T-helper 1 cell treated with Interleukin-12 subunit alpha and Interleukin-12 subunit beta and Interleukin-4 antibody, amounts not matched to agents 30 μg/mL and 1 μg/mL, for 36 hours (primary cell): ENCODE results near the gene RRAS.

Experiments used
- H3K27ac Mint-ChIP-seq: one replicate; pipeline ENCODE4 v1.8.0; 2021; ENCODE audit warnings: mild to moderate bottlenecking, mixed read lengths
- H3K27me3 Mint-ChIP-seq: one replicate; pipeline ENCODE4 v1.8.0; 2021; ENCODE audit warnings: low read depth, mixed read lengths
- H3K36me3 Mint-ChIP-seq: one replicate; pipeline ENCODE4 v1.8.0; 2021; ENCODE audit warnings: low read depth, mixed read lengths
- H3K4me1 Mint-ChIP-seq: one replicate; pipeline ENCODE4 v1.8.0; 2021; ENCODE audit warnings: low read depth, mixed read lengths
- H3K4me3 Mint-ChIP-seq: one replicate; pipeline ENCODE4 v1.8.0; 2021; ENCODE audit warnings: mild to moderate bottlenecking, moderate library complexity, mixed read lengths
- H3K9me3 Mint-ChIP-seq: one replicate; pipeline ENCODE4 v1.8.0; 2021; ENCODE audit warnings: mixed read lengths

RRAS gene

GRCh38 chr19:49652551-49653465, 12.9 kb upstream of the RRAS start:
- Mint-ChIP-seq H3K4me3 (no peak overlapping the region), H3K27me3 (no peaks in the 10 kb centered on the region), H3K9me3 (no peaks in the 10 kb centered on the region), H3K27ac (no peak overlapping the region), H3K4me1 (peaks cover 2% of the 10 kb centered on the region), H3K36me3 (peaks cover 27% of the 10 kb centered on the region)

DNA sequence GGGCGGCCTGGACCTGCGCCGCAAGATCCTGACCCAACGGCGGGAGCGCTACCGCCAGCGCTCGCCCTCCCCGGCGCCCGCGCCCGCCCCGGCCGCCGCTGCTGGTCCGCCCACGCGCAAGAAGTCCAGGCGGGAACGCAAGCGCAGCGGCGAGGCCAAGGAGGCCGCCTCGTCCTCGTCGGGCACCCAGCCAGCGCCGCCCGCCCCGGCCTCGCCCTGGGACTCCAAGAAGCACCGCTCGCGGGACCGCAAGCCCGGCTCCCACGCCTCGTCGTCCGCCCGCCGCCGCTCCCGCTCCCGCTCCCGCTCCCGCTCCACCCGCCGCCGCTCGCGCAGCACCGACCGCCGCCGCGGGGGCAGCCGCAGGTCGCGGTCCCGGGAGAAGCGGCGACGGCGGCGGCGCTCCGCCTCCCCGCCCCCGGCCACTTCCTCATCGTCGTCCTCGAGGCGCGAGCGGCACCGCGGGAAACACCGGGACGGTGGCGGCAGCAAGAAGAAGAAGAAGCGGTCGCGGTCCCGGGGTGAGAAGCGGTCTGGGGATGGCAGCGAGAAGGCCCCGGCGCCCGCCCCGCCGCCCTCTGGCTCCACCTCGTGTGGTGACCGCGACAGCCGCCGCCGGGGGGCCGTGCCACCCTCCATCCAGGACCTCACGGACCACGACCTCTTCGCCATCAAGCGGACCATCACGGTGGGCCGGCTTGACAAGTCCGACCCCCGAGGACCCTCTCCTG, 12.0 kb upstream of the RRAS start:
- Mint-ChIP-seq H3K36me3 (peaks cover 28% of the 10 kb centered on the region), H3K4me1 (no peaks in the 10 kb centered on the region), H3K27ac (no peak overlapping the region), H3K4me3 (no peak overlapping the region), H3K9me3 (no peaks in the 10 kb centered on the region), H3K27me3 (no peaks in the 10 kb centered on the region)

DNA sequence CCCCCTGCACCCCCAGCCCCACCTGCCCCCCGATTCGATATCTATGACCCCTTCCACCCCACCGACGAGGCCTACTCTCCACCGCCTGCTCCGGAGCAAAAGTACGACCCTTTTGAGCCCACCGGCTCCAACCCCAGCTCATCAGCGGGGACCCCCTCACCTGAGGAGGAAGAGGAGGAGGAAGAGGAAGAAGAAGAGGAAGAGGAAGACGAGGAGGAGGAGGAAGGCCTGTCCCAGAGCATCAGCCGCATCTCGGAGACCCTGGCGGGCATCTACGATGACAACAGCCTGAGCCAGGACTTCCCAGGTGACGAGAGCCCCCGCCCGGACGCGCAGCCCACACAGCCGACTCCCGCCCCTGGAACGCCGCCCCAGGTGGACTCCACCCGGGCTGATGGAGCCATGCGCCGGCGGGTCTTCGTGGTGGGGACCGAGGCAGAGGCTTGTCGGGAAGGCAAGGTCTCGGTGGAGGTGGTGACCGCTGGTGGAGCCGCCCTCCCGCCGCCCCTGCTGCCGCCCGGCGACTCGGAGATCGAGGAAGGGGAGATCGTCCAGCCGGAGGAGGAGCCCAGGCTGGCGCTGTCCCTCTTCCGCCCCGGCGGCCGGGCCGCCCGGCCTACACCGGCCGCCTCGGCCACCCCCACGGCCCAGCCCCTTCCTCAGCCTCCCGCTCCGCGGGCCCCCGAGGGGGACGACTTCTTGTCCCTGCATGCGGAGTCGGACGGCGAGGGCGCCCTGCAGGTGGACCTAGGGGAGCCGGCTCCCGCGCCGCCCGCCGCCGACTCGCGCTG, 11.3 kb upstream of the RRAS start:
- H3K4me1 Mint-ChIP-seq: no peaks in the 10 kb centered on the region
- H3K27ac Mint-ChIP-seq: no peak overlapping the region
- no peak overlapping the region for H3K4me3 Mint-ChIP-seq
- no peaks in the 10 kb centered on the region for H3K27me3 Mint-ChIP-seq
- no peaks in the 10 kb centered on the region for H3K9me3 Mint-ChIP-seq
- peaks cover 21% of the 10 kb centered on the region for H3K36me3 Mint-ChIP-seq

DNA sequence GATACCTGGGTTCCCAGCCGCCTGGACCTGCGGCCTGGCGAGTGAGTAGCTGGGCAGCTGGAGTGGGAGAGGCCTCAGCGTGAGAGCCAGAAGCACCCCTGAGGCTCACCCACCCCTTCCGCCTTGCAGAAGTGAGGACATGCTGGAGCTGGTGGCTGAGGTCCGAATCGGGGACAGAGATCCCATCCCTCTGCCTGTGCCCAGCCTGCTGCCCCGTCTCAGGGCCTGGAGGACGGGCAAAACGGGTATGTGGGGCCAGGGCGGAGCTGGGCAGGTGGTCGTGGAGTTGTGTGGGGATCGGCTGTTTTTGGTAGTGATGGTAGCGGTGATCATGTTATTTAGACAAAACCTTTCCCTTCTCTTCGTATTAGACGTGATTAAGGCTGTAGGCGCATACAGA, 6.6 kb upstream of the RRAS start:
- Mint-ChIP-seq H3K36me3 (peaks cover 21% of the 10 kb centered on the region), H3K4me1 (peaks cover 22% of the 10 kb centered on the region), H3K27ac (no peak overlapping the region), H3K9me3 (no peaks in the 10 kb centered on the region), H3K27me3 (no peaks in the 10 kb centered on the region), H3K4me3 (no peak overlapping the region)

DNA sequence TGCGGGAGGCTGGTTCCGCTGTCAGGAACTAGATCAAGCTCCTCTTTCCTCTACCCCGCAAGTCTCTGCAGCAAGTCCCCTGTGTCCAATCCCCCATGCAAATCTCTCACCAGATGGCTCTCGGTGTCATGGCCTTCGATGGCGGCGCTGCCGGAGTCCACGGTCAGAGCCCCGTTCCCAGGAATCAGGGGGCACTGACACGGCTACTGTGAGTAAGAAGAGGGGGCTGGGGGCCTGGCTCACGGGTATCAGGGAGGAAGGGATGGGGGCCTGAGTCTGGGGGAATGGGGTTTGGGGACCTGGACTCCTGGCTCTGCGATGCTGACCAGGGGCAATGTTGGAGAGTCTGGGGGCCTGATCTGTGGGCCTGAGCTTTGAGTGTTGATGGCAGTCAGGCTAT, 6.1 kb upstream of the RRAS start:
- Mint-ChIP-seq H3K4me3 (no peak overlapping the region), H3K36me3 (peaks cover 21% of the 10 kb centered on the region), H3K4me1 (peaks cover 24% of the 10 kb centered on the region), H3K9me3 (no peaks in the 10 kb centered on the region), H3K27me3 (no peaks in the 10 kb centered on the region), H3K27ac (no peak overlapping the region)

GRCh38 chr19:49645592-49645991, 5.6 kb upstream of the RRAS start:
- Mint-ChIP-seq H3K4me3 (no peak overlapping the region), H3K4me1 (peaks cover 28% of the 10 kb centered on the region), H3K27me3 (no peaks in the 10 kb centered on the region), H3K27ac (no peak overlapping the region), H3K36me3 (peaks cover 20% of the 10 kb centered on the region), H3K9me3 (no peaks in the 10 kb centered on the region)

- Mint-ChIP-seq H3K27ac (peak overlapping the region; percentile 75), H3K4me3 (peak overlapping the region; percentile 98), H3K36me3 (peaks cover 15% of the 10 kb centered on the region), H3K4me1 (peaks cover 39% of the 10 kb centered on the region), H3K9me3 (no peaks in the 10 kb centered on the region), H3K27me3 (no peaks in the 10 kb centered on the region)
Measured at GRCh38 chr19:49643466-49643865, 3.5 kb upstream of the RRAS start.

DNA sequence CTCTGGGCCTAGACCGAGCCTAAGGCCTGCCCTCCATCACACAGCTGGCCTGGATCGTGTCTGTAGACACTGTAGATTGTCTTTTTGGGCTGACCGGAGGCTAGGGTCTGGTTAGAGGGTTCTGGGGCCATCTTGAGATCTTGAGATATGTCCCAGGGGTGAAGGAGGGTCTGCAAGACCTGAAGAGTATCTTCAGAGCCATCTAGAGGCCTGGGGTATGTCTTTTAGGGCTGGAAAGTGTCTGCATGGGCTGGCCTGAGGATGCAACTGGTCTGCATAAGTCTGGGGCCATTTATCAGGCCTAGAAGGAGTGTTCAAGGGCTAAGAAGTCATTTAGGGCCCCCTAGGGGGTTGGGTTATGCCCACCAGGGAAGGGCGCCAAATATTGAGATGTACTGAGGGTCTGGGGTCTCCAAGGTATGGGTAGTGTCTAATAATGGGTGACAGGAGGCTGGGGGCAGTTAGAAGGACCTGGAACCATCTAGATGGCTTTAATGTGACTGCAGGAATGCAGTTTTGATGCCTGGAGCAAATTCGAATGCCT, 2.6 kb upstream of the RRAS start:
- no peaks in the 10 kb centered on the region for H3K9me3 Mint-ChIP-seq
- no peaks in the 10 kb centered on the region for H3K27me3 Mint-ChIP-seq
- peak overlapping the region; percentile 75 for H3K27ac Mint-ChIP-seq
- peaks cover 15% of the 10 kb centered on the region for H3K36me3 Mint-ChIP-seq
- H3K4me3 Mint-ChIP-seq: peak overlapping the region; percentile 98
- peaks cover 44% of the 10 kb centered on the region for H3K4me1 Mint-ChIP-seq

DNA sequence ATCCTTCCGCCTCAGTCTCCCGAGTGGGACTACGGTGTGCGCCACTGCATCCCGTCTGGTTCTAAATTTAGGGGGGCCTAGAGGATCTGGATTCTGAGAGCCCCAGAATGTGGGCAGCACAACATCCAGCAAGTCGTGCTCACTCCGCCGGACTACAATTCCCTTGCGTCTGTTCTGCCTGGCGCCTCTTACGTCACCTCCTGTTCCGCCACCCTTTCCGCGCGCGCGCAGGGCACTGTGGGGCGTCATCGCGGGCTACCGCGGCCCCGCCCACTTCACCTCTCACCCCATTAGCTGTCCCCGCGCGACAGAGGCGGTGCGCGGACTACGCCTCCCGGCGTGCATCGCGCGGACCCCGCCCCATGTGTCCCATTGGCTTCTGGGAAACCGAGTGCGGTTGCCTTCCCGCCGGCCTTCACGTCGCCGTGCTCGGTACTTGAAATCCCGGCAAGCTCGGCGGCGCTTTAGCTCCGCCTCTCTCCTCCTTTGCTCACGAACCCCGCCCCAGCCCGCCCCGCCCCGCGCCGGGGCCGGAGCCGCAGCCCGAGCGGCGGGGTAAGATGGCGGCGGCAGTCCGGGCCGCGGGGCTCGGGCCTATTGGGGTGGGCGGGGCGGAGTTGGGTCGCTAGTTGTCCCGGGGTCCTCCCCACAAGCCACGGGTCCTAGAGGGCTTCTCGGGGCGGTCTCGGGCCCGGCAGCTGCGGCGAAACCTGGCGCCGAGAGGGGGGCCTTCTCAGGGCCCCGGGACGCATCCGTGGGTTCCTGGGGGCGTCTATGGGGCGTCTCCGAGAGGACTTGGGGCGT, 1.9 kb upstream of the RRAS start, which contains the start of gene SCAF1:
SCAF1 (plus strand) TSS at position 522 of the 804 bp plus-strand sequence. CDS start 2,818 bp downstream, outside the sequence.
- peaks cover 10% of the 10 kb centered on the region for H3K36me3 Mint-ChIP-seq
- no peaks in the 10 kb centered on the region for H3K9me3 Mint-ChIP-seq
- H3K27me3 Mint-ChIP-seq: no peaks in the 10 kb centered on the region
- peak within 1 kb of the TSS; percentile 99 for H3K27ac Mint-ChIP-seq
- H3K4me1 Mint-ChIP-seq: peaks cover 44% of the 10 kb centered on the region
- H3K4me3 Mint-ChIP-seq: peak within 1 kb of the TSS; percentile 98

- peak overlapping the region; percentile 60 for H3K27ac Mint-ChIP-seq
Measured at GRCh38 chr19:49639401-49640112, 386 bp downstream of the RRAS start.

DNA sequence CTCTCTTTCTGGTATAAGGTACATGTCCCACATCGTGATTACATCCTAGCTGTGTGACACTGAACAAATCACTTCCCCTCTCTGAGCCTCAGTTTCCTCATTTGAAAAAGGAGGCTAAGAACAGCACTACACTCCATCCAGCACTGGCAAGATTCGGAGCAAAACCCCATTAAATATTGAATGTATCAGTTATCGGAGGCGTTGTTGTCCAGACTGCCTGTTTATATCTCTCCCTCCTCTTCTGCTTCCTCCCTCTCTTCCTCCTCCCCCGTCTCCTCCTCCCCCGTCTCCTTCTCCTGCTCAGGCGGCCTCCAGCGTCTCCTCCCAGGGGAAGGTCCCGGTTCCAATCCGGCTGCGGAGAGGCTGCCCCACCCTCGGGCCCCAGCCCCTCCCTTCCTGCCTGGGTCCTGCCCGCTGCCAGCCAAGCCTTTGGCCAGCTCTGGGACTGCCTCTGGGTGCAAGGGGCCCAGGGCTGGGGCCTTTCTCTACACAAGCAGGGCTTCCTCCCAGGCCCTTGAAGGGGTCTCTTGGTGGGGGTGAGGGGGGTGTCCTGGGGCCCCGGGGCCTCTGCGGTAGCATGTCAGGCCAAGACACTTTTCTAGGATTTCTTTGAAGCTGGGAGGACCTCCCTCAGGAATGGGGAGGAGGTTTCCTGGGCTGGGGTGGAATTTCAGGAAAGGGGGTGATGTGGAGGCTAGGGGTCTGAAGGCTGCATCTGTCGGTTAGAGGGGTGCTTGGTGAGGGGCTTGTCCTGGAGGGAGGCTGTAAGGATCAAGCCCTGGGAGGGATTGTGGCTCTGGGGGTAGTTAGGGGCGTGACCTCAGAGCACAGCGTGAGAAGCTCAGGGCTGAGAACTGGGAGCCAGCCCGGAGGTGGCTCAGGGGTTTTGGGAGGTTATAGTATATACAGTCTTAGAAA, 1.9 kb downstream of the RRAS start:
- Mint-ChIP-seq H3K36me3 (peaks cover 6% of the 10 kb centered on the region), H3K4me1 (peaks cover 36% of the 10 kb centered on the region), H3K9me3 (no peaks in the 10 kb centered on the region), H3K27ac (peak overlapping the region; percentile 50), H3K4me3 (peak overlapping the region; percentile 72), H3K27me3 (no peaks in the 10 kb centered on the region)

More at GRCh38 chr19:49639401-49640112, 386 bp downstream of the RRAS start:
- peaks cover 48% of the 10 kb centered on the region for H3K4me1 Mint-ChIP-seq
- no peaks in the 10 kb centered on the region for H3K27me3 Mint-ChIP-seq
- peak overlapping the region; percentile 98 for H3K4me3 Mint-ChIP-seq
- peaks cover 13% of the 10 kb centered on the region for H3K36me3 Mint-ChIP-seq
- no peaks in the 10 kb centered on the region for H3K9me3 Mint-ChIP-seq

DNA sequence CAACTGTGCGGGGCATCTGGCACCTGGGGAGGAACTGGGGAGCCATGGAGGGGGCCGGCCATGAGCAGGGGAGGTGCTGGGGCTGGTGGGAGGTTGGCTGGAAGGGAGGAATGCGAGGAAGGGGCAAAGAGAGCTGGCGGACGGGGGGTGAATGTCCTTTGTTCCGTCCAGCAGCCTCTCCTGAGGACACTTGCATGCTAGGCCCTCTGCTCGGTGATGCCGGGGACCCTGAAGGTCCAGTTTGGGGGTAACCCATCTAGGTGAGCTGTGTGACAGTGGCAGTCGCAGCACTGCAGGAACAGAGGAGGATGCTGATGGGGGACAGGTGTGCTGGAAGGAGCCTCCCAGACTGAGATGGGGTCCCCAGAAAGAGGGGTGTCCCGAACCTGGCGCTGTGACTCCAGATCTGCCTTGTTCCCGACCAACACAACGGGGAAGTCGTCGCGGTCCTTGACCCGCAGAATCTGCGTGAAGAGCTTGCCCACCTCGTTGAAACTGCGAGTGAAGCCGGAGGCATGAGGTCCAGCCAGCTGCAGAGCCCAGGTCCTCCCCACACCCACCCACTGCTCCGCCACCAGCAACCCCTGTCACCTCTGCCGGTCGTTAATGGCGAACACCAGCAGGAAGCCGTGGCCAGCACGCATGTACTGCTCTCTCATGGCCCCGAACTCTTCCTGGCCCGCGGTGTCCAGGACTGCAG, 3.6 kb downstream of the RRAS start:
- no peaks in the 10 kb centered on the region for H3K9me3 Mint-ChIP-seq
- H3K36me3 Mint-ChIP-seq: peaks cover 2% of the 10 kb centered on the region
- H3K27ac Mint-ChIP-seq: no peak overlapping the region

More for the DNA sequence above, 3.6 kb downstream of the RRAS start:
- no peak overlapping the region for H3K4me3 Mint-ChIP-seq
- H3K4me1 Mint-ChIP-seq: peaks cover 24% of the 10 kb centered on the region
- H3K27me3 Mint-ChIP-seq: no peaks in the 10 kb centered on the region
